Measurements from ENCODE around the gene LOC128125822.

Gene LOC128125822

GRCh38 chr6:63573076-63573898 lies 1.0 kb downstream of the LOC128125822 start:
- peak overlapping the region; percentile 87 to 91 for H3K4me3 ChIP-seq (ENCODE audit: low read depth in 1 of 2, low read length in 1 of 2)
- H3K27me3 ChIP-seq, result no peaks in the 10 kb centered on the region
- no peaks in the 10 kb centered on the region for H3K9me3 ChIP-seq
- H3K36me3 ChIP-seq, result peaks cover 20% of the 10 kb centered on the region
- TF ChIP-seq CTCF (IDR thresholded peaks at IDR 0.05), result no peak
- H3K27ac ChIP-seq, result peak overlapping the region; percentile 94
- peaks cover 27 to 35% of the 10 kb centered on the region in 2 experiments for H3K4me1 ChIP-seq (ENCODE audit: control insufficient read depth in 1 of 2, insufficient read depth in 1 of 2, low read depth in 1 of 2, low read length in 1 of 2)

DNA sequence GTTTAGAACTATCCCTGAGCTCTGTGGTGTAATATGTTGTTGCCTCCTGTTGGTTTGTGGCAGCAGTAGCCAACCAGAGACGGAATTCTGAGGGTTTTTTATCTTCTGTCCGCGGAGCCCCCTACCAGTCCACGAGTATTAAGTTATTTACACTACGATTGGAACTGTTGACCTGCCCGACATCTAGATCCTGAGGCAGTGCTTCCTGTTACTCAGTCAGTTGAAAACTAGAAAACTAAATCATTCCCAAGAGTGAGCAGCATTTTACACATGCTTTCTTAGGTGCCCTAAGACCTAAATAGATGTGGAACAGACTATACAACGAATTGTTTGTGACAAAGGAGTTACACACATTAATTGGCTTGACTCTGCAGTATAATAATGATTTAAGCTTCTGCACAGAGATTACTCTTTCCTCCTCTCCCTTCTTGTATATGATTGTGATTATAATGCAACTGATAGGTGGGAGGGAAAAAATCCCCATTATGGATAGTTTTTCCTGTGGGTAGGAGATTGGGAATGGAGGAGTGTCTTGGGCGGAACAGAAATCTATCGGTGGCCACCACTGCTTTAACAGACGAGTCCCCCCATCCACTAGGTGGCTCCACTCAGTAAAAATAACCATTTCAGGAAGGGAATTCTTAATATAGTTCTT lies 1.7 kb downstream of the LOC128125822 start:
- Histone ChIP-seq H3K36me3 (peaks cover 28% of the 10 kb centered on the region), H3K27ac (peak overlapping the region; percentile 94), H3K27me3 (no peaks in the 10 kb centered on the region), H3K9me3 (no peaks in the 10 kb centered on the region), H3K4me3 (ENCODE audit: low read depth in 1 of 2, low read length in 1 of 2) (peak overlapping the region; percentile 87 to 91), H3K4me1 (ENCODE audit: control insufficient read depth in 1 of 2, insufficient read depth in 1 of 2, low read depth in 1 of 2, low read length in 1 of 2) (peaks cover 27 to 35% of the 10 kb centered on the region in 2 experiments)
- peak; percentile 58 for TF ChIP-seq CTCF (IDR thresholded peaks at IDR 0.05)

- H3K27ac ChIP-seq, result peak overlapping the region; percentile 94
- no peak for TF ChIP-seq CTCF (IDR thresholded peaks at IDR 0.05)
Measured at GRCh38 chr6:63574554-63574900, 2.2 kb downstream of the LOC128125822 start.

DNA sequence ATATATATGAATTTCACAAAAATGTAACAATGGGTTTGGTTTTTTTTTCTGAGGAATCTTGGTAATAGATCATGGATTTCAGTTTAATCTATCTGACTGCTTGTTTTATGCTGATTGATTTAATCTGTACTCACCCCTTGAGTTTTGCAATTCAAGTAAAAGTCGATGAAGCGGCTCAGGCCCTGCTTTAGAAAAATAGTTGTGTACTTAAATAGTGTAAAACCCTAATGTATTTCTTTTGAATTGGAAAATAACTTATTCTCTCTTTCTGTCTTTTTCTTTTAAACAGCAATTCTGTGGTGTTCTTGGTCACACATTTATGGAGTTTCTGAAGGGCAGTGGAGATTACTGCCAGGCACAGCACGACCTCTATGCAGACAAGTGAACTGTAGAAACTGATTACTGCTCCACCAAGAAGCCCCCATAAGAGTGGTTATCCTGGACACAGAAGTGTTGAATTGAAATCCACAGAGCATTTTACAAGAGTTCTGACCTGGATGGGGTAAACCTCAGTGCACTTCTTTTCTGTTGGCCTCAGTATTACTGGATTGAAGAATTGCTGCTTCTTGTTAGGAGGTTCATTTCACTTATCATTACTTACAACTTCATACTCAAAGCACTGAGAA lies 4.0 kb downstream of the LOC128125822 start:
- H3K36me3 ChIP-seq, result peaks cover 50% of the 10 kb centered on the region
- no peaks in the 10 kb centered on the region for H3K9me3 ChIP-seq
- no peak overlapping the region for H3K4me3 ChIP-seq (ENCODE audit: low read depth in 1 of 2, low read length in 1 of 2)
- no peak overlapping the region for H3K27ac ChIP-seq
- TF ChIP-seq CTCF (IDR thresholded peaks at IDR 0.05), result no peak
- peaks cover 25 to 34% of the 10 kb centered on the region in 2 experiments for H3K4me1 ChIP-seq (ENCODE audit: control insufficient read depth in 1 of 2, insufficient read depth in 1 of 2, low read depth in 1 of 2, low read length in 1 of 2)
- no peaks in the 10 kb centered on the region for H3K27me3 ChIP-seq

More at GRCh38 chr6:63574554-63574900, 2.2 kb downstream of the LOC128125822 start:
- peak overlapping the region; percentile 87 to 91 for H3K4me3 ChIP-seq (ENCODE audit: low read depth in 1 of 2, low read length in 1 of 2)
- H3K4me1 ChIP-seq (ENCODE audit: control insufficient read depth in 1 of 2, insufficient read depth in 1 of 2, low read depth in 1 of 2, low read length in 1 of 2), result peaks cover 27 to 35% of the 10 kb centered on the region in 2 experiments
- H3K9me3 ChIP-seq, result no peaks in the 10 kb centered on the region
- peaks cover 33% of the 10 kb centered on the region for H3K36me3 ChIP-seq
- no peaks in the 10 kb centered on the region for H3K27me3 ChIP-seq

DNA sequence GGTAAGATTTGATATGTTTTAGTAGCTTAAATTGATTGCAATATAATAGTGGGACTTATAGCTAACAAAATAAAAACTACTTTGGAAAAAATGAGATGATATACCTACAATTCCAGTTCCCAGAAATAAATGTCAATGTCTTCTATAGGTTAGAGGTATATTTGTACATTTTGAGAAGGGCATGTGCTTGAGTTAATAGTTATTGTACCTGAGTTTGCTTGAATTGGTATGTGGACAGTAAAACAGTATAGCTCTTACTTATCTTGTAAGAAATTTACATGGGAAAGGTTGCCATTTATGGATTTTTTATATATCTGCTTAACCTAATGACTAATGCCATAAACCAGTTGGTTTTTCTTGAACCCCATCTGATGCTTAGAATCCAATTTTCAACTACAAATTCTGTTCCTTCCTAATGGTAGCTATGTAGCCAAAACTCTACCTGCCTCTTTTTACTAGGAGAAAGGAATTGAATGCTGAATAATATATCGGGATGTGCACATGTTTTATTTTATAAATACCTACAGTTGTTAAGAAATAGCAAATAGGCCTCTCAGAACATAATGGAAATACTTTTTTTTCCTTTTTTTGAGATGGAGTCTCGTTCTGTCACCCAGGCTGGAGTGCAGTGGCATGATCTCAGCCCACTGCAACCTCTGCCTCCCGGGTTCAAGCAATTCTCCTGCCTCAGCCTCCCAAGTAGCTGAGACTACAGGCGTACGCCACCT lies 4.9 kb downstream of the LOC128125822 start:
- TF ChIP-seq CTCF (IDR thresholded peaks at IDR 0.05), result no peak
- Histone ChIP-seq H3K4me3 (ENCODE audit: low read depth in 1 of 2, low read length in 1 of 2) (no peak overlapping the region), H3K36me3 (peaks cover 59% of the 10 kb centered on the region)

More for the DNA sequence above, 4.9 kb downstream of the LOC128125822 start:
- Histone ChIP-seq H3K4me1 (ENCODE audit: control insufficient read depth in 1 of 2, insufficient read depth in 1 of 2, low read depth in 1 of 2, low read length in 1 of 2) (peaks cover 19 to 25% of the 10 kb centered on the region in 2 experiments), H3K9me3 (no peaks in the 10 kb centered on the region), H3K27me3 (no peaks in the 10 kb centered on the region), H3K27ac (no peak overlapping the region)

Data from neutrophil (primary cell).